TTC549 (cell line): ENCODE results near the gene LIMCH1.
"Not testable (repeated sequence)": the region's sequence is repeated elsewhere in the genome, so short reads cannot be mapped to it uniquely, and the experiment has no call there.

Experiments
- FAIRE-seq: peaks from 2 replicates; lab custom pipeline; 2012; peaks lifted over from hg19 to GRCh38; lab: Jason Lieb, UNC

Gene LIMCH1

DNA sequence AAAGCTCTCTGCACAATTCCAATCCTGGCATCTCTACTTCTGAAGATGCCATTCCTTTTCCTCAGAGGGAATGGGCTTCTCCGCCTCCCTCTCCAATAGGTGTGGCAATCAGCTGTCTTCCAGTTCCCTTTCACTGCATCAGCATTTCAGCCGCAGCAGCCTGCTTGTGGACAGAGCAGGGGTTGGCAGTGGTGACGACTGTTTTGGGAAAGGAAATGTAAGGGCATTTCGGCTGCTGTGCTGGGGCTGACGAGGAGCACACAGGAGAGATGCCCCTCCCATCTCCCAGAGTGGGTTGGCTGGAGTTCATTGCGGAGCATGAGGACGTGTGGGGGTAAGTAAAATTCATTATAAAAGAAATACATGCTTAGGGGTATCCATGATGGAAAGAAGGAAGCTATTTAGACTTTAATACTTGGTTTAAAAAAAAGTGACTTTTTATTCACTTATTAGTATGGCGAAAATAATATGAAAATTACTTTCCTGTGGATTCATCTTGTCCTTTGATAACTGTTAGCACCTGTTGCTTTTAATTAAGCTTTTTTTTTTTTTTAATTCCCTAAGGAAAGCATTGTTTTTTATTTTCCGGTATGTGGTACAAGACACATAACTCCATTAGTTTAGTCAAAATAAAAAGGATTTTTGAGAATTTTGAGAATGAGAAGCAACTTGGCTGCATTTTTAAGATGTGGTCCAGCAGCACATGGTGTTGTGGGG lies at the start of gene LIMCH1:
TSS of gene LIMCH1 (plus strand) at position 141 of the 717 bp plus-strand sequence. CDS start 67,839 bp downstream, outside the sequence.
- FAIRE-seq = no peak

DNA sequence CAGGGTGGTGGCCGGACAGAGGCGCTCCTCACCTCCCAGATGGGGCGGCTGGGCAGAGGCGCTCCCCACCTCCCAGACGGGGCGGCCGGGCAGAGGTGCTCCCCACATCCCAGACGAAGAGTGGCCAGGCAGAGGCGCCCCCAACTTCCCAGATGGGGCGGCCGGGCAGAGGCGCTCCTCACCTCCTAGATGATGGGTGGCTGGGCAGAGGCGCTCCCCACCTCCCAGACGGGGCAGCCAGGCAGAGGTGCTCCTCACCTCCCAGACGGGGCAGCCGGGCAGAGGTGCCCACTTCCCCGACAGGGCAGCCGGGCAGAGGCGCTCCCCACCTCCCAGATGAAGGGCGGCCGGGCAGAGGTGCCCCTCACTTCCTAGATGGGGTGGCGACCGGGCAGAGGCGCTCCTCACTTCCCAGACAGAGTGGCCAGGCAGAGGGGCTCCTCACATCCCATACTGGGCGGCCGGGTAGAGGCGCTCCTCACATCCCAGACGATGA lies 46.8 kb upstream of the LIMCH1 start:
- not testable (repeated sequence) for FAIRE-seq

- FAIRE-seq = no peak
Measured at GRCh38 chr4:41496977-41497376, 41.0 kb upstream of the LIMCH1 start.

GRCh38 chr4:41498177-41498576 lies 39.8 kb upstream of the LIMCH1 start:
- FAIRE-seq = no peak

DNA sequence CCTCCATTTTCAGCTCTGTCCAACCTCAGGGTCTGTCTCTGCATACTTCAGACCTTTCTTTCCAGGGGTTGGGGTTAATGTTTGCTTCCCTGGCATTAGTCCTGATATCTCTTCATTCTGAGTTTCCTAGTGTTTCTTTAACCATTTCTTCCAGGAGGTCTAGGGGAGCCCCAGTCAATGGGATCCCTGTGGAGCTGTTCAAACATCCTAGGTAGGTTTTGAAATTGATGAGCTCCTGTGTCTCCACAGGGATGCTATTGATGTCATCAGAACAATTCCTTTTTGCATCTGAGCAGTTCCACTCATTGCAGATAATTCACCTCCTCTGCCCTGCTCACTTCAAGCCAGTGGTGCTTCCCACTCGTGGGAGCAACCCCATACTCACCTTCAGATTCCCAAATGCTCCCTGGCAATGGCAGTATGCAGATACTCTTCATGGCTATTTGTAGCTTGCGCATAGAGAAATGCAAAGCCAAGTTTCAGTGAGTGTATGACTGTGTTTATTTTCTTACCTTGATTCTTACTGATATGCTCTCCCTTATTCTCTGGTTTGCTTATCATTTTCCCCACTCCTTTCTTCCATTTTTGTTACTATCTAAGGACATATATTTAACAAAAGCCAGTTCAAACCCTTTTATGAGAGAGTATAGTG lies 33.7 kb upstream of the LIMCH1 start:
- no peak for FAIRE-seq

DNA sequence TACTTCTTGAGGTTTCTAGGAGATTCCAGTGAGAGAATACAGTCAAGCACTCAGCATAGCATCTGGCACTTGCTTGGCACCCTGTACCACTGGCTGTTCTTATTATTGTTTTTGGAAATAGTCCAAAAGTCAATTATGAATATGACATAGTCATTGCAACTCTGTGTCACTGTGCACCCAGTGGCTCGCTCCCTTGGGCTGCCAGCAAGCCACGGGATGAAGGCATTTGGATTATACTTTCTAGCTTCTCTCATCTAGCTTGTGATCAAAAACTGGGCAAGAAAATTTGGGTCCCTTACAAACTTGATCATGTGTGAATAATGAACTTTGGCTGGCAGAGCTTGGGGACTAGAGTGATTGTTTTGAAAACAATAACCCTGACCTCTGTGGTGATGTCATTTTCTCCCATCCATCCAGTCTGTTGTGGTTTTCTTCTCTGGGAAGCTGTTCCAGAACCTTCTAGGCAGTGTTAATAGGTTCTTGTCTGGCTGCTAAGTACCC lies 32.7 kb upstream of the LIMCH1 start:
- FAIRE-seq = no peak

DNA sequence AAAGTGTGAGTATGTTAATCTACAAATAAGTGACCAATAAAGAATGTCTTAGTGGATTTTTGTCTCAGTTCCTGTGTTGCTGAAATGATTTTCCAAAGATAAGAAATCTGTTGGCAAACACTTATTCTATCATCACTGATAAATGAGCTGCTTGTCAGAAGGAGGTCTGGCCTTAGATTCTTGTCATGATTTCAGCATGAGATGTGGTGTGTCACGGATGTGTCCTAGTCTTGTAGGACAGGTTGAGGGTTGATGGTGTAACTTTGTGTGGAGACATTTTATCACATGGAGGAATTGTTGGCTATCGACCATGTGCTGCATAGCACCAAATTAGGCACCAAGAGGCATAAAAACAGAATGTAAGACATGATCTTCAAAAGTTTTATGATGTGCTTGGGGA lies 31.8 kb upstream of the LIMCH1 start:
- FAIRE-seq = no peak

- FAIRE-seq = no peak
Measured at GRCh38 chr4:41507291-41507947, 30.5 kb upstream of the LIMCH1 start.

DNA sequence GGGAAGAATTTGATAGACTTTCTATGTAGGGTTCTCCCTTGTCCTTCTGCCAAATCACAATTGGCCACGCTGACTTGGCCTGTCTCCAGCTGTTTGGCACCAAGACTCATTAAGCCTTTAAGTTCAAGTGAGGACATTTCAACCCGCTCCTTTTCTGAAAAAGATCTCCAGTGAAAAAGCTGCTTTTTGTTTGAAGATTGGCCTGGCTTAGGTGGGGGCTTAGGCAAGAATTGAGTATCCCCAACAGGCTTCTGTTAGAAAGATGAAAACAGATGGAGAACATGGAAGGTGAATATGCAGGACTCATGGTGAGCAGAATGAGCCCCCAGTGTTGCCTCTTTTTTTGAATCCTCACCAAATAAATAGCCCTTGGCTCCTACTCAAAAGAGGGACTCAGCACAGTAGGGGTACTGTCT lies 28.5 kb upstream of the LIMCH1 start:
- FAIRE-seq = no peak

- FAIRE-seq = no peak
Measured at GRCh38 chr4:41510179-41510578, 27.8 kb upstream of the LIMCH1 start.

DNA sequence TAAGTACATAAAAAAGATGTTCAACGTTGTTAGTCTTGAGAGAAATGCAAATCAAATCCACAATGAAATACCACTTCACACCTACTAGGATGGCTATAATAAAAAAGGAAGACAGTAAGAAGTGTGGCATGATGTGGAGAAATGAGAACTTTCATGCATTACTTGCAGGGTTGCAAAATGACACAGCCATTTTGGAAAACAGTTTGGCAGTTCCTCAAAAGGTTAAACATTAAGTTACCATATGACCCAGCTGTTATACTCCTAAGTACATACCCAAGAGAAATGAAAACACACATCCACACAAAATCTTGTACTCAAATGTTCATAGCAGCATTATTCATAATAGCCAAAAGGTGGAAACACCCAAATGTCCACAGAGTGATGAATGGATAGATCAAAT lies 25.8 kb upstream of the LIMCH1 start:
- FAIRE-seq = no peak

DNA sequence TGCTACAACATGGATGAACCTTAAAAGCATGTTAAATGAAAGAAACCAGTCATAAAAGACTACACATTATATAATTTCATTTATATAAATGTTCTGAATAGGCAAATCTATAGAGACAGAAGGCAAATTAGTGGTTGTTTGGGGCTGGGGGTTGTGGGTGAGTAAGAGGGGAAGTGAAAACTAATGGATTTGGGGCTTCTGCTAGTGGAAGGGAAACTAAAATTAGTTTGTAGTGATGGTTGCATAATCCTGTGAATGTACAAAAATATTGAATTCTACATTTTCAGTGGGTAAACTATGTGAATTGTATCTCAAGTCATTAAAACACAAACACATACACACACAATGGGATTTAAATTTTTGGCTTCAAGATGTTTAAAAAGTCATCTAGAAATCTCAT lies 25.4 kb upstream of the LIMCH1 start:
- FAIRE-seq = no peak

DNA sequence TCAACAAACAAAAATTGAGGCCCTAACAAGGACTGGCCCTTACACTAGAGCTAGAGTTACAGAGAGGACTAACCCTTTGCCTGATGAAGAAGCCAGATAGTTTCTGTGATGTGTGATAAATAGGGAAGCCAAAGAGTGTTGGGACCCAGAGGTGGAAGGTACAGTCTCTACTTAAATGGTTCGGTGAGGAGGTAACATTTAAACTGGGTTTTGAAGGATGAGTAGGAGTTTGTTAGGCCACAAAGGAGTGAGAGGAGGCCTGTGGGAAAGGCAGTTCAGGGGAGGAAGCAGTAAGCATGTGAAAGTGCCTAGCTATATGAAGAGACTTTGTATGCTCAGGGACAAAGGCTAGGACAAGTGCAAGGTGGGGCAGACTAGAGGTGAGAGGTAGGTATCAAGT lies 23.8 kb upstream of the LIMCH1 start:
- no peak for FAIRE-seq

- no peak for FAIRE-seq
Measured at GRCh38 chr4:41514766-41515481, 23.0 kb upstream of the LIMCH1 start.

DNA sequence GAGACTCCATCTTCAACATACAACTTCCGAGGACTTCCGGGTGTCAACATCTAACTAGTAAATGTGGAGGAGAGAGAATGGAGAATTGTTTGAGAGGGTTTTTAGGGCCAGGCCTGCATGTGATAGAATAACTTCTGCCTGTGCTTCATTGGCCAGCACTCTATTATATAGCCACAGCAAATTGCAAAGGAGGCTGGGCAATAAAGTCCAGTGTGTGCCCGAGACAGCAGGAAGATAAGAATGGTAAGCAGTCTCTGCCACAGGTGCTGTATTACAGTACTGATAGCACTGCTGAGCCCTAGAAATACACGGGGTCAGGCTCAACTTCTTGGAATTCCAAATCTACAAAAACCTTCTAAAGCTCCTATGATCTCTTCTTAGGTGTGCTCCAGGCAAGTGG lies 20.8 kb upstream of the LIMCH1 start:
- FAIRE-seq = no peak

- FAIRE-seq = no peak
Measured at GRCh38 chr4:41517747-41518146, 20.2 kb upstream of the LIMCH1 start.

- no peak for FAIRE-seq
Measured at GRCh38 chr4:41524425-41524824, 13.5 kb upstream of the LIMCH1 start.

GRCh38 chr4:41525129-41525528 lies 12.8 kb upstream of the LIMCH1 start:
- FAIRE-seq = no peak

GRCh38 chr4:41526628-41527027 lies 11.3 kb upstream of the LIMCH1 start:
- FAIRE-seq = no peak

GRCh38 chr4:41528512-41529205 lies 9.3 kb upstream of the LIMCH1 start:
- no peak for FAIRE-seq

GRCh38 chr4:41530741-41531140 lies 7.2 kb upstream of the LIMCH1 start:
- no peak for FAIRE-seq

DNA sequence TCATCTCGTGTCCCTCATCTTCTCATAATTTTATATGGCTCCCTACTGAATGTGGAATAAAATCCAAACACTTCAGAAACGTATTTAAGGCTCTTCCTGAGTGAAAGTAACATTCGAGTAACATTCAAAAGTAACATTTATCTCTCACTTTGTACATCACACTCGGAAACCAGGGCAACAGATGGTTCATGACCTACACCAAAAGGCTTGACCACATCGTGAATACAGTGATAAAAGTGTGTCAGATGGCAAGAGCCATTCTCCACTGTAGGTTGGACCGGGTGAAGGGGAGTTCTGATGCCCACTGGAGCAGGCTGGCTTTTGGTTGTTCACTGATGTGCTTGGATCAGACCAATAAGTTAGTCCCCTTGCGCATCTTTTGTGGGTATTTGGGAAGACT lies 5.6 kb upstream of the LIMCH1 start:
- no peak for FAIRE-seq
